B cell (primary cell): Measurements from ENCODE around the gene USH2A. TPM values are rescaled to one million over a fixed set of nuclear protein-coding genes. Genes with fewer than 3 reads are reported as not detected.

Source experiments
- ATAC-seq: fragments of 200-7000 bp; cut with Tn5 transposase; one replicate; pipeline ENCODE4 v1.10.0; 2021; ENCODE audit warnings: low read depth, mild to moderate bottlenecking, moderate number of reproducible peaks, moderate library complexity
- CTCF ChIA-PET: fragments of 350-600 bp; sonication (Branson Sonifier 250); formaldehyde crosslinking; loops from one replicate; lab custom pipeline; 2021; ENCODE audit warnings: antibody characterized with exemption, inconsistent platforms; lab: Charles Lee
- POLR2A ChIA-PET: fragments of 350-600 bp; sonication (Branson Sonifier 250); formaldehyde crosslinking; loops from one replicate; lab custom pipeline; 2021; ENCODE audit warnings: antibody characterized with exemption; lab: Charles Lee
- DNase-seq: peaks from one replicate; pipeline ENCODE4 v3.0.0; 2013
- H2AFZ ChIP-seq: 2 replicates; pipeline ENCODE4 v1.6.1; 2012; ENCODE audit warnings: mild to moderate bottlenecking, low read depth, low read length; ENCODE audit not compliant: insufficient read depth, poor library complexity, severe bottlenecking
- H3K27ac ChIP-seq, 2 donors: 1 replicate in 1 of 2; 2 replicates in 1 of 2; pipeline ENCODE4 v1.5.1; 2012 to 2013; ENCODE audit warnings: low read length in 2 of 2, mild to moderate bottlenecking in 2 of 2, moderate library complexity in 1 of 2
- H3K27me3 ChIP-seq, 4 experiments: fragments of 200-600 bp in 1 of 4; sonication (generic) in 1 of 4; replicated peaks in 1 of 4; 1 replicate in 2 of 4; 2 replicates in 2 of 4; pipeline versions ENCODE4 v1.6.1 to v1.7.0; 2013 to 2016; ENCODE audit warnings: low read length in 3 of 4, mild to moderate bottlenecking in 2 of 4, mixed read lengths in 1 of 4, moderate library complexity in 1 of 4; ENCODE audit not compliant: insufficient read depth in 4 of 4, control insufficient read depth in 3 of 4; ENCODE audit errors: control extremely low read depth in 1 of 4
- H3K36me3 ChIP-seq, 2 experiments: replicated peaks in 1 of 2; 1 replicate in 1 of 2; 2 replicates in 1 of 2; pipeline versions ENCODE4 v1.6.1 to v1.7.1; 2013; ENCODE audit warnings: low read length in 1 of 2; ENCODE audit not compliant: insufficient read depth in 2 of 2, control insufficient read depth in 1 of 2; ENCODE audit errors: control extremely low read depth in 1 of 2, extremely low read depth in 1 of 2
- H3K4me1 ChIP-seq, 2 donors: fragments of 200-600 bp in 1 of 2; sonication (generic) in 1 of 2; 1 replicate in 1 of 2; 2 replicates in 1 of 2; pipeline versions ENCODE4 v1.5.1 to v1.6.1; 2013 to 2017; ENCODE audit warnings: low read length in 2 of 2; ENCODE audit not compliant: control insufficient read depth in 2 of 2, insufficient read depth in 2 of 2
- H3K4me2 ChIP-seq: replicated peaks from 2 replicates; pipeline ENCODE3; 2012; ENCODE audit warnings: mild to moderate bottlenecking, low read depth, low read length; ENCODE audit not compliant: poor library complexity, severe bottlenecking
- H3K4me3 ChIP-seq, 5 experiments: fragments of 200-600 bp in 1 of 5; sonication (generic) in 1 of 5; 1 replicate in 3 of 5; 2 replicates in 2 of 5; pipeline versions ENCODE4 v1.5.1 to v1.7.0; 2011 to 2016; ENCODE audit warnings: low read length in 4 of 5, mild to moderate bottlenecking in 4 of 5, low read depth in 2 of 5, control low read depth in 1 of 5, moderate library complexity in 1 of 5; ENCODE audit not compliant: insufficient read depth in 1 of 5; ENCODE audit errors: control extremely low read depth in 1 of 5, extremely low read depth in 1 of 5
- H3K79me2 ChIP-seq: fragments of 200-600 bp; sonication (generic); one replicate; pipeline ENCODE4 v1.6.0; 2016; ENCODE audit warnings: low read length; ENCODE audit not compliant: control insufficient read depth, insufficient read depth
- H3K9ac ChIP-seq: fragments of 200-600 bp; sonication (generic); 2 replicates; pipeline ENCODE4 v1.6.1; 2017; ENCODE audit warnings: mild to moderate bottlenecking, low read length, moderate library complexity
- H3K9me3 ChIP-seq, 3 donors: one replicate each; pipeline versions ENCODE4 v1.6.1 to v1.7.1; 2013; ENCODE audit warnings: low read length in 2 of 3; ENCODE audit not compliant: control insufficient read depth in 2 of 3, insufficient read depth in 1 of 3; ENCODE audit errors: control extremely low read depth in 1 of 3
- H4K20me1 ChIP-seq: 2 replicates; pipeline ENCODE4 v1.6.0; 2012; ENCODE audit warnings: mild to moderate bottlenecking, low read length; ENCODE audit not compliant: insufficient read depth, control insufficient read depth, poor library complexity, severe bottlenecking
- H3K27ac Mint-ChIP-seq: one replicate; pipeline ENCODE4 v1.8.0; 2021; ENCODE audit warnings: mixed read lengths
- H3K27me3 Mint-ChIP-seq: one replicate; pipeline ENCODE4 v1.8.0; 2021; ENCODE audit warnings: mixed read lengths
- H3K4me1 Mint-ChIP-seq: one replicate; pipeline ENCODE4 v1.8.0; 2021; ENCODE audit warnings: mixed read lengths
- H3K4me3 Mint-ChIP-seq: one replicate; pipeline ENCODE4 v1.8.0; 2021; ENCODE audit warnings: mixed read lengths
- H3K9me3 Mint-ChIP-seq: one replicate; pipeline ENCODE4 v1.8.0; 2022; ENCODE audit warnings: mixed read lengths; ENCODE audit not compliant: insufficient read depth
- CTCF ChIP-seq: fragments of 200-600 bp; IDR thresholded peaks from one replicate; pipeline ENCODE4 v1.8.0; 2022; ENCODE audit warnings: antibody characterized with exemption, mild to moderate bottlenecking
- EZH2 ChIP-seq: IDR thresholded peaks from 2 replicates; pipeline ENCODE4 v1.6.1; 2012; ENCODE audit warnings: borderline replicate concordance, low read depth, mild to moderate bottlenecking, moderate library complexity, low read length; ENCODE audit not compliant: insufficient read depth, poor library complexity, severe bottlenecking
- WGBS: methylation state at CpG from one replicate; pipeline ENCODE4 v1.1.5; 2013; ENCODE audit warnings: missing lambda C conversion rate; ENCODE audit not compliant: insufficient coverage; 5-methylcytosine and 5-hydroxymethylcytosine counted together
- intact Hi-C: fragments of 100-400 bp; cut with micrococcal nuclease; formaldehyde crosslinking; loops from one replicate; pipeline ENCODE4 v1.10.0; 2022
- polyA plus RNA-seq: library from polyadenylated mRNA; depleted of rRNA; stranded (reverse); fragments of >200 nt; gene quantifications from 2 replicates; pipeline ENCODE4 v1.2.3, GENCODE V29; 2012
- total RNA-seq, 2 donors: library from RNA; stranded (reverse); fragments of 120-200 nt in 1 of 2; gene quantifications; 1 replicate in 1 of 2; 2 replicates in 1 of 2; pipeline versions ENCODE4 v1.2.3 to v1.2.4, GENCODE V29; 2013 to 2022

USH2A gene
- total and polyA plus RNA-seq, 2 donors (not counting 1 experiment from before 2014, with no cell fraction given): 0.01 TPM; not detected in 1

- no peak overlapping the region for H3K4me3 ChIP-seq
- ATAC-seq: no peak
- H2AFZ ChIP-seq: no peak overlapping the region
- no peak overlapping the region for H3K4me3 Mint-ChIP-seq
- no peaks in the 10 kb centered on the region for H4K20me1 ChIP-seq
- DNase-seq: no peak
- ChIA-PET POLR2A (no interaction called here), CTCF (no interaction called here)
- H3K9ac ChIP-seq: no peak overlapping the region
- H3K79me2 ChIP-seq: no peaks in the 10 kb centered on the region
- no peak overlapping the region for H3K27ac ChIP-seq
- WGBS: no CpG with 5 or more reads among the region's 2 CpGs
- H3K36me3 ChIP-seq: no peaks in the 10 kb centered on the region
- H3K27me3 ChIP-seq: no peaks in the 10 kb centered on the region
- intact Hi-C loops: no loop called here
- TF ChIP-seq CTCF (no peak), EZH2 (no peak)
- H3K27ac Mint-ChIP-seq: no peak overlapping the region
- no peaks in the 10 kb centered on the region for H3K9me3 Mint-ChIP-seq
- peaks cover 0 to 3% (median 0%) of the 10 kb centered on the region in 3 donors for H3K9me3 ChIP-seq
- H3K4me1 Mint-ChIP-seq: no peaks in the 10 kb centered on the region
- H3K4me2 ChIP-seq: no peak overlapping the region
- H3K4me1 ChIP-seq: no peaks in the 10 kb centered on the region
- no peaks in the 10 kb centered on the region for H3K27me3 Mint-ChIP-seq
These were observed 777.4 kb downstream of the USH2A start for GRCh38 chr1:215645861-215646260.

- Histone ChIP-seq H3K27me3 (no peaks in the 10 kb centered on the region), H3K9ac (no peak overlapping the region), H4K20me1 (no peaks in the 10 kb centered on the region), H3K4me1 (no peaks in the 10 kb centered on the region), H3K79me2 (no peaks in the 10 kb centered on the region), H3K36me3 (no peaks in the 10 kb centered on the region), H3K4me3 (no peak overlapping the region), H3K27ac (no peak overlapping the region), H3K9me3 (peaks cover 0 to 3% (median 0%) of the 10 kb centered on the region in 3 donors), H2AFZ (no peak overlapping the region), H3K4me2 (no peak overlapping the region)
- no peak overlapping the region for H3K4me3 Mint-ChIP-seq
- no peak for TF ChIP-seq EZH2
- TF ChIP-seq CTCF: no peak
- DNase-seq: no peak
- POLR2A ChIA-PET: no interaction called here
- H3K9me3 Mint-ChIP-seq: no peaks in the 10 kb centered on the region
- no peak for ATAC-seq
- H3K27me3 Mint-ChIP-seq: no peaks in the 10 kb centered on the region
- H3K4me1 Mint-ChIP-seq: no peaks in the 10 kb centered on the region
- CTCF ChIA-PET: no interaction called here
- 100% methylated on average over 3 of the region's 4 CpGs for WGBS
- H3K27ac Mint-ChIP-seq: no peak overlapping the region
- intact Hi-C loops: no loop called here
These were observed 778.1 kb downstream of the USH2A start for GRCh38 chr1:215645182-215645581.
